Pancreas (tissue), 10 donors: ENCODE measurements around the gene MAPT. TPM values are rescaled to one million over a fixed set of nuclear protein-coding genes. Genes with fewer than 3 reads are reported as not detected.
"Not testable (repeated sequence)": the region's sequence is repeated elsewhere in the genome, so short reads cannot be mapped to it uniquely, and the experiment has no call there.

Experiments
- ATAC-seq, 4 donors: fragments of 200-7000 bp; cut with Tn5 transposase; one replicate each; pipeline versions ENCODE4 v1.8.0 to v1.9.1; 2020; ENCODE audit warnings: mild to moderate bottlenecking in 4 of 4, moderate library complexity in 4 of 4
- DNase-seq, 6 donors: peaks; one replicate each; pipeline ENCODE4 v3.0.0-alpha.2; 2020
- FAIRE-seq: peaks from 2 replicates; lab custom pipeline; 2012; peaks lifted over from hg19 to GRCh38; lab: Jason Lieb, UNC
- H3K27ac ChIP-seq, 4 donors: fragments of 200-600 bp; sonication (generic); 1 replicate in 3 of 4; 2 replicates in 1 of 4; pipeline versions ENCODE4 v1.5.0 to v1.8.0; 2020
- H3K27me3 ChIP-seq, 4 donors: fragments of 200-600 bp; one replicate each; pipeline ENCODE4 v1.8.0; 2021
- H3K36me3 ChIP-seq, 3 donors: fragments of 200-600 bp; sonication (generic) in 1 of 3; one replicate each; pipeline versions ENCODE4 v1.5.0 to v1.8.0; 2020 to 2021
- H3K4me1 ChIP-seq, 3 donors: fragments of 200-600 bp; one replicate each; pipeline ENCODE4 v1.8.0; 2021
- H3K4me3 ChIP-seq, 4 donors: fragments of 200-600 bp; sonication (generic) in 2 of 4; one replicate each; pipeline versions ENCODE4 v1.5.0 to v1.8.0; 2020 to 2021
- H3K9me3 ChIP-seq, 4 donors: fragments of 200-600 bp; one replicate each; pipeline ENCODE4 v1.8.0; 2021
- CTCF ChIP-seq, 4 donors: fragments of 200-600 bp; sonication (generic) in 3 of 4; IDR thresholded peaks; one replicate each; pipeline versions ENCODE4 v1.5.0 to v1.8.0; 2021; ENCODE audit warnings: antibody characterized with exemption in 4 of 4
- WGBS, 2 donors: extraction: QIAGEN DNeasy Blood & Tissue Kit; methylation state at CpG; one replicate each; pipeline ENCODE4 v1.1.7; 2013; 5-methylcytosine and 5-hydroxymethylcytosine counted together
- intact Hi-C, 3 donors: fragments of 100-400 bp; cut with DNase I; formaldehyde crosslinking; loops; one replicate each; pipeline versions ENCODE4 v1.11.1 to v1.14.2; 2022
- polyA plus RNA-seq, 2 donors: library from polyadenylated mRNA; stranded (reverse); fragments of 200-250 nt; gene quantifications; one replicate each; pipeline ENCODE4 v1.2.3, GENCODE V29; 2013
- total RNA-seq, 6 donors: library from RNA; stranded (reverse); fragmentation: NEBNext Ultra II Directional in 4 of 6; extraction: Animal tissue kit (Norgen Biotek cat#: 25700) in 4 of 6; gene quantifications; one replicate each; pipeline versions ENCODE4 v1.2.1 to v1.2.4, GENCODE V29; 2021 to 2023
- donor health status: healthy with polysubstance abuse.
- donor health status: DM: no; HTN: no; CAD: no; lungs with moderate emphysema.
- donor health status: DM: no; HTN: no; CAD: no.
- donor health status: control.
- donor health status: control.
- donor health status: Bipolar disorder and iron deficiency.
- donor health status: DM: yes; HTN: yes; CAD: no.
- donor health status: DM: no; HTN: no; CAD: no.
- donor health status: DM: no; HTN: no; CAD: no.
- donor health status: DM: yes; HTN: yes; CAD: no.

MAPT gene
- total and polyA plus RNA-seq, 8 donors, result 1.1 to 3.2 (median 1.7) TPM

- H3K36me3 ChIP-seq, result no peaks in the 10 kb centered on the region
Measured at GRCh38 chr17:45953561-45953960, 59.2 kb downstream of the MAPT start.

GRCh38 chr17:45954914-45955313 lies 60.6 kb downstream of the MAPT start:
- Histone ChIP-seq H3K9me3 (no peaks in the 10 kb centered on the region), H3K4me1 (no peaks in the 10 kb centered on the region), H3K4me3 (no peak overlapping the region), H3K27ac (no peak overlapping the region), H3K27me3 (no peaks in the 10 kb centered on the region), H3K36me3 (no peaks in the 10 kb centered on the region)
- no peak for TF ChIP-seq CTCF (IDR thresholded peaks at IDR 0.05)
- no peak for ATAC-seq
- WGBS, 2 donors, result 79 to 82% methylated on average over 11 of the region's 11 CpGs
- FAIRE-seq, result no peak
- DNase-seq, result no peak
- intact Hi-C loops, result no loop called here

More at GRCh38 chr17:45953561-45953960, 59.2 kb downstream of the MAPT start:
- no peaks in the 10 kb centered on the region for H3K4me1 ChIP-seq
- whole genome bisulfite sequencing, 2 donors, result 79% methylated on average over 2 of the region's 2 CpGs
- H3K9me3 ChIP-seq, result no peaks in the 10 kb centered on the region
- no peak for DNase-seq
- H3K27ac ChIP-seq, result no peak overlapping the region
- no peak for TF ChIP-seq CTCF (IDR thresholded peaks at IDR 0.05)
- no peak for FAIRE-seq
- intact Hi-C loops, result no loop called here
- no peaks in the 10 kb centered on the region for H3K27me3 ChIP-seq
- H3K4me3 ChIP-seq, result no peak overlapping the region
- ATAC-seq, result no peak

- H3K27ac ChIP-seq, result no peak overlapping the region
- DNase-seq (no peak), ATAC-seq (no peak), FAIRE-seq (no peak)
- no peaks in the 10 kb centered on the region for H3K9me3 ChIP-seq
- H3K4me1 ChIP-seq, result no peaks in the 10 kb centered on the region
- no peaks in the 10 kb centered on the region for H3K27me3 ChIP-seq
- TF ChIP-seq CTCF (IDR thresholded peaks at IDR 0.05), result no peak
- 81 to 82% methylated on average over 10 of the region's 10 CpGs for WGBS, 2 donors
- no peaks in the 10 kb centered on the region for H3K36me3 ChIP-seq
- no peak overlapping the region for H3K4me3 ChIP-seq
- intact Hi-C loops, result no loop called here
Measured at GRCh38 chr17:45955326-45955725, 61.0 kb downstream of the MAPT start.

- H3K4me3 ChIP-seq, result no peak overlapping the region
- H3K36me3 ChIP-seq, result no peaks in the 10 kb centered on the region
- no peak for ATAC-seq
- TF ChIP-seq CTCF (IDR thresholded peaks at IDR 0.05), result no peak
- WGBS, 2 donors, result 89 to 91% methylated on average over 3 of the region's 3 CpGs
- no peak overlapping the region for H3K27ac ChIP-seq
- intact Hi-C loops, result no loop called here
- no peaks in the 10 kb centered on the region for H3K4me1 ChIP-seq
- DNase-seq, result no peak
- no peaks in the 10 kb centered on the region for H3K27me3 ChIP-seq
- H3K9me3 ChIP-seq, result no peaks in the 10 kb centered on the region
- FAIRE-seq, result no peak
Measured at GRCh38 chr17:45956090-45956489, 61.7 kb downstream of the MAPT start.

- 92 to 97% methylated on average over 4 of the region's 4 CpGs for WGBS, 2 donors
- H3K4me3 ChIP-seq, result not testable (repeated sequence)
Measured at GRCh38 chr17:45956746-45957145, 62.4 kb downstream of the MAPT start.

More at GRCh38 chr17:45956746-45957145, 62.4 kb downstream of the MAPT start:
- H3K27ac ChIP-seq, DNase-seq, H3K36me3 ChIP-seq, ATAC-seq, H3K9me3 ChIP-seq, H3K27me3 ChIP-seq, H3K4me1 ChIP-seq, intact Hi-C loops, FAIRE-seq: not testable (repeated sequence)
